ENCODE data around the gene FAN1.

The FAN1 gene

GRCh38 chr15:30958219-30958618, 54.5 kb downstream of the FAN1 start:
- Histone ChIP-seq H3K9me3 (ENCODE audit: severe bottlenecking) (no peaks in the 10 kb centered on the region), H3K36me3 (ENCODE audit: low read depth) (peaks cover 60% of the 10 kb centered on the region), H3K27me3 (ENCODE audit: insufficient read depth, poor library complexity, severe bottlenecking) (no peaks in the 10 kb centered on the region), H3K27ac (ENCODE audit: poor library complexity, severe bottlenecking) (no peak overlapping the region), H3K4me1 (ENCODE audit: insufficient read depth, poor library complexity, severe bottlenecking) (peaks cover 29% of the 10 kb centered on the region), H3K4me3 (ENCODE audit: severe bottlenecking) (no peak overlapping the region)
- no peak for TF ChIP-seq CTCF (IDR thresholded peaks at IDR 0.05; ENCODE audit: poor library complexity, severe bottlenecking)
- DNase-seq (ENCODE audit: low spot score): no peak
- no peak for ATAC-seq (ENCODE audit: low read depth)

DNA sequence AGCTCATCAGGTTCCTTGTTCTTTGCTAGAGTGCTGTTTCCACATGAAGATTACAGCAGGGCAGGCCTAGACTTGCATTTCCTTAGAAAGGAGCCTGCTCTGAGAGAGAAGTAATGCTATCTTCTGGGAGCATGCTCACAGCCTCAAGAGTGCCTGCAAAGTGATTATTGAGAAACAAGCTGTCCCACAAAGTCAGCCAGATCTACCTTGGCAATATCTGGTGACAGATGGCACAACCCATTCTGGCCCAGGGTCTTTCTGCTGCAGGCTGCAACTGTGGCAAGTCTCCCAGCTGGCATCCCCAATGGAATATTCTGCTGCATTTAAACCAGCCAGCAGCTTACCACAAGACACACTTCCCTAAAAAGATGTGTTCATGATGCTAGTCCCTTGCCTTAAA, 58.4 kb downstream of the FAN1 start:
- H3K4me3 ChIP-seq (ENCODE audit: severe bottlenecking): no peak overlapping the region
- H3K9me3 ChIP-seq (ENCODE audit: severe bottlenecking): no peaks in the 10 kb centered on the region
- H3K27ac ChIP-seq (ENCODE audit: poor library complexity, severe bottlenecking): peak overlapping the region; percentile 0
- no peak for TF ChIP-seq CTCF (IDR thresholded peaks at IDR 0.05; ENCODE audit: poor library complexity, severe bottlenecking)
- no peak for DNase-seq (ENCODE audit: low spot score)
- peaks cover 55% of the 10 kb centered on the region for H3K36me3 ChIP-seq (ENCODE audit: low read depth)
- peaks cover 13% of the 10 kb centered on the region for H3K4me1 ChIP-seq (ENCODE audit: insufficient read depth, poor library complexity, severe bottlenecking)
- H3K27me3 ChIP-seq (ENCODE audit: insufficient read depth, poor library complexity, severe bottlenecking): no peaks in the 10 kb centered on the region
- peak; percentile 94 for ATAC-seq (ENCODE audit: low read depth)

DNA sequence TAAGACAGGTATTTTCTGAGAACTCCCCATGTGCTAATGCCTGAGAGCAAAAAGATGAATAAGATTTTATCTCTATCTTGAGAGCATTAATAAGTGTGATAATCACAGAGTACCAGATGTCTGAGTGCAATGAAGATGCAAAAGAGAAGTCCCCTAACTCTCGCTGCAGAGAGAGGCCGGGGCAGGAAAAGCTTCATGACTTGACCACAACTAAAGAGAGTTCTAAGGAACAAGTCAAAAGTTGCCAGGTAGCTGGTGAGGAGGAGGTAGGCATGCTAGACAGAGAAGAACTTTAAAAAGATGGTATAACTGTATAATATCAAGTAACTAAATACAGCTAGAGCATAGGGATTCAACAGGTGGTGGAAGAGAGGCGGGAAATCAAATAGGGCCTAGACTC, 58.9 kb downstream of the FAN1 start:
- no peak for ATAC-seq (ENCODE audit: low read depth)
- Histone ChIP-seq H3K9me3 (ENCODE audit: severe bottlenecking) (no peaks in the 10 kb centered on the region), H3K4me1 (ENCODE audit: insufficient read depth, poor library complexity, severe bottlenecking) (peaks cover 13% of the 10 kb centered on the region), H3K36me3 (ENCODE audit: low read depth) (peaks cover 59% of the 10 kb centered on the region), H3K4me3 (ENCODE audit: severe bottlenecking) (no peak overlapping the region), H3K27ac (ENCODE audit: poor library complexity, severe bottlenecking) (no peak overlapping the region), H3K27me3 (ENCODE audit: insufficient read depth, poor library complexity, severe bottlenecking) (no peaks in the 10 kb centered on the region)
- TF ChIP-seq CTCF (IDR thresholded peaks at IDR 0.05; ENCODE audit: poor library complexity, severe bottlenecking): no peak
- DNase-seq (ENCODE audit: low spot score): no peak

- DNase-seq (ENCODE audit: low spot score) (no peak), ATAC-seq (ENCODE audit: low read depth) (no peak)
- H3K4me3 ChIP-seq (ENCODE audit: severe bottlenecking): no peak overlapping the region
- no peak for TF ChIP-seq CTCF (IDR thresholded peaks at IDR 0.05; ENCODE audit: poor library complexity, severe bottlenecking)
- H3K36me3 ChIP-seq (ENCODE audit: low read depth): peaks cover 53% of the 10 kb centered on the region
- peaks cover 13% of the 10 kb centered on the region for H3K4me1 ChIP-seq (ENCODE audit: insufficient read depth, poor library complexity, severe bottlenecking)
- no peaks in the 10 kb centered on the region for H3K9me3 ChIP-seq (ENCODE audit: severe bottlenecking)
- no peak overlapping the region for H3K27ac ChIP-seq (ENCODE audit: poor library complexity, severe bottlenecking)
- H3K27me3 ChIP-seq (ENCODE audit: insufficient read depth, poor library complexity, severe bottlenecking): no peaks in the 10 kb centered on the region
Measured at GRCh38 chr15:30963681-30964080, 60.0 kb downstream of the FAN1 start.

GRCh38 chr15:30969724-30970123, 66.0 kb downstream of the FAN1 start:
- Histone ChIP-seq H3K9me3 (ENCODE audit: severe bottlenecking) (no peaks in the 10 kb centered on the region), H3K27me3 (ENCODE audit: insufficient read depth, poor library complexity, severe bottlenecking) (no peaks in the 10 kb centered on the region), H3K4me3 (ENCODE audit: severe bottlenecking) (no peak overlapping the region), H3K27ac (ENCODE audit: poor library complexity, severe bottlenecking) (no peak overlapping the region), H3K4me1 (ENCODE audit: insufficient read depth, poor library complexity, severe bottlenecking) (no peaks in the 10 kb centered on the region), H3K36me3 (ENCODE audit: low read depth) (peaks cover 58% of the 10 kb centered on the region)
- DNase-seq (ENCODE audit: low spot score) (no peak), ATAC-seq (ENCODE audit: low read depth) (no peak; the same call in 2 of the 3 replicates)
- no peak for TF ChIP-seq CTCF (IDR thresholded peaks at IDR 0.05; ENCODE audit: poor library complexity, severe bottlenecking)
